Glomerular visceral epithelial cell (primary cell): Measurements from ENCODE around the gene TSEN54.

ENCODE experiments used
- DNase-seq: peaks from one replicate; pipeline ENCODE4 v3.0.0-alpha.2; 2016; ENCODE audit errors: extremely low spot score

The TSEN54 gene

GRCh38 chr17:75488693-75489510, 27.4 kb upstream of the TSEN54 start:
- no peak for DNase-seq

- no peak for DNase-seq
These were observed 26.8 kb upstream of the TSEN54 start for GRCh38 chr17:75489511-75489955.

- no peak for DNase-seq
These were observed 26.1 kb upstream of the TSEN54 start for GRCh38 chr17:75490173-75490743.

- no peak for DNase-seq
These were observed 25.2 kb upstream of the TSEN54 start for GRCh38 chr17:75490953-75491649.

- DNase-seq: no peak
These were observed 24.6 kb upstream of the TSEN54 start for GRCh38 chr17:75491680-75492079.

GRCh38 chr17:75492555-75493168, 23.7 kb upstream of the TSEN54 start:
- no peak for DNase-seq

GRCh38 chr17:75493476-75494129, 22.7 kb upstream of the TSEN54 start:
- DNase-seq: no peak

GRCh38 chr17:75494326-75494877, 21.9 kb upstream of the TSEN54 start:
- DNase-seq: no peak

GRCh38 chr17:75496005-75496404, 20.3 kb upstream of the TSEN54 start:
- no peak for DNase-seq

GRCh38 chr17:75498039-75498725, 18.1 kb upstream of the TSEN54 start:
- no peak for DNase-seq

- DNase-seq: no peak
These were observed 17.6 kb upstream of the TSEN54 start for GRCh38 chr17:75498726-75499213.

GRCh38 chr17:75499313-75500022, 16.9 kb upstream of the TSEN54 start:
- no peak for DNase-seq

GRCh38 chr17:75500419-75501216, 15.7 kb upstream of the TSEN54 start:
- no peak for DNase-seq

- DNase-seq: no peak
These were observed 14.8 kb upstream of the TSEN54 start for GRCh38 chr17:75501378-75502071.

- DNase-seq: no peak
These were observed 14.1 kb upstream of the TSEN54 start for GRCh38 chr17:75502072-75502720.

GRCh38 chr17:75502721-75503329, 13.5 kb upstream of the TSEN54 start:
- DNase-seq: no peak

GRCh38 chr17:75503337-75503950, 12.9 kb upstream of the TSEN54 start:
- DNase-seq: no peak
